K562 (cell line): ENCODE measurements around the gene BCAM. TPM values are rescaled to one million over a fixed set of nuclear protein-coding genes. Genes with fewer than 3 reads are reported as not detected.

Source experiments
- BHLHE40 ChIP-seq: IDR thresholded peaks from 2 replicates; pipeline ENCODE4 v1.6.1; 2011; ENCODE audit warnings: low read length, improper control_type of control experiment
- ETS1 ChIP-seq: conservative IDR thresholded peaks from 2 replicates; pipeline ENCODE4 v1.6.1; 2011; ENCODE audit warnings: low read depth, mild to moderate bottlenecking, low read length; ENCODE audit not compliant: control insufficient read depth
- KAT2B ChIP-seq: IDR thresholded peaks from one replicate; pipeline ENCODE4 v1.6.1; 2012; ENCODE audit warnings: low read depth, mild to moderate bottlenecking, control low read depth, inconsistent platforms, low read length, moderate library complexity
- NR2C2 ChIP-seq, 2 experiments: fragments of 200-800 bp in 1 of 2; sonication (Bioruptor generic) in 1 of 2; sonication (generic) in 1 of 2; formaldehyde crosslinking in 1 of 2; IDR thresholded peaks; 2 replicates each; pipeline versions ENCODE4 v1.6.1 to v1.8.0; 2016 to 2022; ENCODE audit warnings: mild to moderate bottlenecking in 1 of 2, missing compliant biosample characterization in 1 of 2, missing genetic modification characterization in 1 of 2, missing genetic modification reagents in 1 of 2
- RBBP5 ChIP-seq: fragments of 200-600 bp; sonication (generic); IDR thresholded peaks from 2 replicates; pipeline ENCODE4 v1.6.1; 2012; ENCODE audit warnings: borderline replicate concordance, mild to moderate bottlenecking, low read length, control low read depth, inconsistent platforms; ENCODE audit not compliant: insufficient read depth, poor library complexity, severe bottlenecking
- REST ChIP-seq, 2 experiments: fragments of 450-650 bp; formaldehyde crosslinking in 1 of 2; IDR thresholded peaks; 2 replicates each; pipeline versions ENCODE4 v1.4.0 to v1.6.1; 2014 to 2020; ENCODE audit warnings: mild to moderate bottlenecking in 2 of 2, borderline replicate concordance in 1 of 2, low read depth in 1 of 2
- SMC3 ChIP-seq: conservative IDR thresholded peaks from 2 replicates; pipeline ENCODE4 v1.6.1; 2011; ENCODE audit warnings: low read depth, low read length, improper control_type of control experiment; ENCODE audit not compliant: insufficient read depth
- SRF ChIP-seq, 2 experiments: fragments of 250-450, 450-650 bp in 1 of 2; sonication (Bioruptor Pico) in 1 of 2; sonication (generic) in 1 of 2; formaldehyde crosslinking; IDR thresholded peaks; 2 replicates each; pipeline versions ENCODE4 v1.5.0 to v1.5.1; 2020 to 2022; ENCODE audit warnings: mild to moderate bottlenecking in 1 of 2, missing genetic modification reagents in 1 of 2
- ZNF224 ChIP-seq: sonication (generic); formaldehyde crosslinking; IDR thresholded peaks from 2 replicates; pipeline ENCODE4 v1.8.0; 2022; ENCODE audit warnings: mild to moderate bottlenecking, missing genetic modification reagents
- ZNF395 ChIP-seq: fragments of 200-800 bp; sonication (Bioruptor generic); IDR thresholded peaks from 2 replicates; pipeline ENCODE4 v1.6.1; 2017; ENCODE audit warnings: missing genetic modification characterization, missing compliant biosample characterization
- ZNF57 ChIP-seq: fragments of 450-650 bp; formaldehyde crosslinking; IDR thresholded peaks from 2 replicates; pipeline ENCODE4 v1.4.0; 2020; ENCODE audit warnings: mild to moderate bottlenecking, moderate library complexity
- ZNF655 ChIP-seq: fragments of 250-450 bp; sonication (Bioruptor Pico); IDR thresholded peaks from 2 replicates; pipeline ENCODE4 v1.5.0; 2021
- polyA plus RNA-seq, 8 experiments: library from polyadenylated mRNA; depleted of rRNA in 4 of 8; stranded (reverse) in 5 of 8; unstranded in 3 of 8; fragments of >200 nt; fragmentation: Nextera tagmentation in 2 of 8; fragmentation: Illumina TruSeq in 1 of 8; extraction: Ambion mirVana in 2 of 8; extraction: Trizol in 1 of 8; gene quantifications; 2 replicates each; pipeline versions ENCODE4 v1.2.1 to v1.2.3, GENCODE V29; 2011 to 2014; ENCODE audit warnings: inconsistent platforms in 1 of 8, missing spikeins in 1 of 8
- total RNA-seq, 7 experiments: library from RNA; depleted of rRNA in 6 of 7; stranded (reverse); fragments of >200 nt in 6 of 7; fragmentation: Illumina TruSeq in 2 of 7; extraction: Trizol in 2 of 7; gene quantifications; 2 replicates each; pipeline versions ENCODE4 v1.2.1 to v1.2.3, GENCODE V29; 2011 to 2021; ENCODE audit warnings: low replicate concordance in 1 of 7

BCAM gene
- total and polyA plus RNA-seq, 9 of the 15 experiments (the other 6 are each of a cell fraction or from before 2014, with no cell fraction given), result 0.07 to 1.3 (median 0.33) TPM; not detected in 2

GRCh38 chr19:44847144-44848035 lies 38.5 kb downstream of the BCAM start (continued):
- TF ChIP-seq SRF (CRISPR knock-in tag; IDR thresholded peaks at IDR 0.05) (0 out of 4 replicates have a peak, but pooled peaks of 1 of the 2 experiments have one; percentile 43), ZNF224 (CRISPR knock-in tag) (no peak), ZNF395 (CRISPR knock-in tag) (no peak), ETS1 (no peak), BHLHE40 (no peak), SMC3 (no peak), NR2C2 (CRISPR knock-in tag; IDR thresholded peaks at IDR 0.05) (no peak), NR2C2 (tag; IDR thresholded peaks at IDR 0.05) (peak; percentile 84), REST (IDR thresholded peaks at IDR 0.05; ENCODE audit: borderline replicate concordance) (no peak), REST (CRISPR knock-in tag; IDR thresholded peaks at IDR 0.05; ENCODE audit: low read depth) (no peak), ZNF57 (CRISPR knock-in tag) (no peak), RBBP5 (no peak), ZNF655 (CRISPR knock-in tag) (no peak), KAT2B (no peak)
